OCI-LY3 (cell line): ENCODE data around the gene FBXL19.

ENCODE experiments used
- CTCF ChIP-seq: fragments of 200-600, 300-600 bp; sonication (generic); IDR thresholded peaks from 2 replicates; pipeline ENCODE4 v1.5.1; 2014; ENCODE audit warnings: antibody characterized with exemption, low read length, low read depth
- EZH2phosphoT487 ChIP-seq: fragments of 200-600 bp; shearing (Covaris generic); IDR thresholded peaks from 2 replicates; pipeline ENCODE4 v1.6.1; 2018; ENCODE audit warnings: antibody characterized with exemption, mixed run types, low read depth

- TF ChIP-seq CTCF: no peak
- no peak for TF ChIP-seq EZH2phosphoT487
Measured at GRCh38 chr16:30896261-30896888, 27.0 kb upstream of the FBXL19 start, which contains the start of gene CTF1.
